ENCODE measurements around the gene VPS9D1.

DNA sequence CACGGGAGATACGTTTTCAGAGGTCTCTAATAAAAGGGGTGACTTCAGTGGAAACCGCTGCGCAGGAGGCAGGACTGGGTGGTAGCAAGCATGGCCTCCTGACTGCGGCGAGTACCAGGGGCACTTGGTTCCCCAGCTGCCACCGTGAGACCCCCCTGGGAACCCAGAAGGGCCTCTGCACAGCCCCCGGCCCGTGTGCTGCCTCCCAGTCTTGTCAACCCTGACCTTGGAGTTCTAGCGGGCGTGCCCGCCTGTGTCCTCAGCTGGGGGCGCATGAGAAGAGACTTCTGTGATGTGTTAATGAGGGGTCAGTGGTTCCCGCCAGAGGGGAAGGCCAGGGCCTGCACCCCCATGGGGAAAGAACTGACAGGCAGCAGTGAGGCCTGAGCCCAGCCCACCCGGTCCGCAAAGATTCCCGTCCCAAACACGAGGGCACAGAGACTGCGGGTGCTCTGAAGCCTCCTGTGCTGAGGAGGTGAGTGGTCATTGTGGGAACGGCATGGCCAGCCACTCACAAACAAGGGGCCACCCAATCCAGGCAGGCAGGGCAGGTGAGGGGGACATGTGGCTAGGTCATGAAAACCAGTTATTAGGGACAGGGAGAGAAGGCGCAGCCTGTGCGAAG lies 10.0 kb upstream of the VPS9D1 start:
- TF ChIP-seq, protein P1, sequence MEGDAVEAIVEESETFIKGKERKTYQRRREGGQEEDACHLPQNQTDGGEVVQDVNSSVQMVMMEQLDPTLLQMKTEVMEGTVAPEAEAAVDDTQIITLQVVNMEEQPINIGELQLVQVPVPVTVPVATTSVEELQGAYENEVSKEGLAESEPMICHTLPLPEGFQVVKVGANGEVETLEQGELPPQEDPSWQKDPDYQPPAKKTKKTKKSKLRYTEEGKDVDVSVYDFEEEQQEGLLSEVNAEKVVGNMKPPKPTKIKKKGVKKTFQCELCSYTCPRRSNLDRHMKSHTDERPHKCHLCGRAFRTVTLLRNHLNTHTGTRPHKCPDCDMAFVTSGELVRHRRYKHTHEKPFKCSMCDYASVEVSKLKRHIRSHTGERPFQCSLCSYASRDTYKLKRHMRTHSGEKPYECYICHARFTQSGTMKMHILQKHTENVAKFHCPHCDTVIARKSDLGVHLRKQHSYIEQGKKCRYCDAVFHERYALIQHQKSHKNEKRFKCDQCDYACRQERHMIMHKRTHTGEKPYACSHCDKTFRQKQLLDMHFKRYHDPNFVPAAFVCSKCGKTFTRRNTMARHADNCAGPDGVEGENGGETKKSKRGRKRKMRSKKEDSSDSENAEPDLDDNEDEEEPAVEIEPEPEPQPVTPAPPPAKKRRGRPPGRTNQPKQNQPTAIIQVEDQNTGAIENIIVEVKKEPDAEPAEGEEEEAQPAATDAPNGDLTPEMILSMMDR (IDR thresholded peaks at IDR 0.05; ENCODE audit: poor library complexity, severe bottlenecking): no peak
- TF ChIP-seq POLR2AphosphoS5 (IDR thresholded peaks at IDR 0.05) (no peak), EZH2 (IDR thresholded peaks at IDR 0.05; ENCODE audit: borderline replicate concordance, insufficient read depth, low read length, poor library complexity, severe bottlenecking) (no peak), EP300 (conservative IDR thresholded peaks at IDR 0.05; ENCODE audit: poor library complexity, severe bottlenecking) (no peak), SMC3 (conservative IDR thresholded peaks at IDR 0.05; ENCODE audit: poor library complexity) (no peak), RAD21 (conservative IDR thresholded peaks at IDR 0.05) (no peak), TAF1 (IDR thresholded peaks at IDR 0.05; ENCODE audit: low read depth) (no peak)

Measured in neural cell (in vitro differentiated cells).